ENCODE data around the gene IFI35. TPM values are rescaled to one million over a fixed set of nuclear protein-coding genes. Genes with fewer than 3 reads are reported as not detected.
A peak's percentile ranks its signal among the peaks of the same experiment; 100 is the strongest.
"Not testable (repeated sequence)": the region's sequence is repeated elsewhere in the genome, so short reads cannot be mapped to it uniquely, and the experiment has no call there.

Gene IFI35
- total RNA-seq (10 to 100 TPM; 23.1 to 23.8 TPM), total RNA-seq (14.8 to 19.5 reads per million in 2 donors)

- no peaks in the 10 kb centered on the region for H3K36me3 Mint-ChIP-seq (ENCODE audit: low read depth)
- peaks cover 17% of the 10 kb centered on the region for H3K4me1 Mint-ChIP-seq
- H3K9me3 ChIP-seq (ENCODE audit: control insufficient read depth, low read length, poor library complexity, severe bottlenecking) = no peaks in the 10 kb centered on the region
- peak within 1 kb of the TSS; percentile 96 for H3K27ac Mint-ChIP-seq
- peak; percentile 98 for ATAC-seq
- no peaks in the 10 kb centered on the region for H3K27me3 Mint-ChIP-seq
- DNase-seq = peak; percentile 63 to 73 (median 71)
- peak within 1 kb of the TSS; percentile 99 for H3K4me3 Mint-ChIP-seq
Observed at GRCh38 chr17:43006639-43007551, at the start of gene IFI35. IFI35 (plus strand) TSS chr17:43006784; CDS start chr17:43006948, 164 bp downstream.

GRCh38 chr17:42964161-42964932 is 42.2 kb upstream of the IFI35 start, which contains the start of gene AARSD1:
AARSD1 (minus strand) TSS chr17:42964454; CDS start chr17:42964440, 14 bp downstream.
- Mint-ChIP-seq H3K4me3 (peak within 1 kb of the TSS; percentile 90), H3K4me1 (peaks cover 14% of the 10 kb centered on the region), H3K27me3 (no peaks in the 10 kb centered on the region), H3K27ac (peak within 1 kb of the TSS; percentile 87), H3K36me3 (ENCODE audit: low read depth) (peaks cover 4% of the 10 kb centered on the region)
- ATAC-seq (peak; percentile 98), DNase-seq (peak; percentile 75 to 84 (median 82))
- H3K9me3 ChIP-seq (ENCODE audit: control insufficient read depth, low read length, poor library complexity, severe bottlenecking) = no peaks in the 10 kb centered on the region

- Mint-ChIP-seq H3K4me3 (no peak overlapping the region), H3K36me3 (ENCODE audit: low read depth) (peaks cover 2% of the 10 kb centered on the region), H3K27ac (no peak overlapping the region), H3K27me3 (no peaks in the 10 kb centered on the region), H3K4me1 (peaks cover 14% of the 10 kb centered on the region)
- ATAC-seq = no peak
- no peaks in the 10 kb centered on the region for H3K9me3 ChIP-seq (ENCODE audit: control insufficient read depth, low read length, poor library complexity, severe bottlenecking)
- DNase-seq = no peak
Observed at GRCh38 chr17:42967925-42968324, 38.7 kb upstream of the IFI35 start.

GRCh38 chr17:42969001-42969581 is 37.5 kb upstream of the IFI35 start:
- DNase-seq = no peak
- no peak for ATAC-seq
- Mint-ChIP-seq H3K27ac (no peak overlapping the region), H3K4me3 (no peak overlapping the region), H3K4me1 (peaks cover 9% of the 10 kb centered on the region), H3K36me3 (ENCODE audit: low read depth) (peaks cover 2% of the 10 kb centered on the region), H3K27me3 (no peaks in the 10 kb centered on the region)
- H3K9me3 ChIP-seq (ENCODE audit: control insufficient read depth, low read length, poor library complexity, severe bottlenecking) = no peaks in the 10 kb centered on the region

GRCh38 chr17:42971589-42971988 is 35.0 kb upstream of the IFI35 start:
- Mint-ChIP-seq H3K27me3 (no peaks in the 10 kb centered on the region), H3K36me3 (ENCODE audit: low read depth) (no peaks in the 10 kb centered on the region), H3K4me1 (peaks cover 3% of the 10 kb centered on the region), H3K27ac (no peak overlapping the region), H3K4me3 (no peak overlapping the region)
- no peaks in the 10 kb centered on the region for H3K9me3 ChIP-seq (ENCODE audit: control insufficient read depth, low read length, poor library complexity, severe bottlenecking)
- DNase-seq = no peak
- no peak for ATAC-seq

- H3K27me3 Mint-ChIP-seq; ATAC-seq; H3K27ac Mint-ChIP-seq; H3K4me3 Mint-ChIP-seq; H3K9me3 ChIP-seq (ENCODE audit: control insufficient read depth, low read length, poor library complexity, severe bottlenecking); H3K4me1 Mint-ChIP-seq; DNase-seq; H3K36me3 Mint-ChIP-seq (ENCODE audit: low read depth): not testable (repeated sequence)
Observed at GRCh38 chr17:42973323-42973722, 33.3 kb upstream of the IFI35 start.

- Mint-ChIP-seq H3K27ac (no peak overlapping the region), H3K36me3 (ENCODE audit: low read depth) (no peaks in the 10 kb centered on the region), H3K27me3 (no peaks in the 10 kb centered on the region), H3K4me3 (no peak overlapping the region), H3K4me1 (peaks cover 11% of the 10 kb centered on the region)
- DNase-seq = no peak
- H3K9me3 ChIP-seq (ENCODE audit: control insufficient read depth, low read length, poor library complexity, severe bottlenecking) = no peaks in the 10 kb centered on the region
- no peak for ATAC-seq
Observed at GRCh38 chr17:42975265-42975664, 31.3 kb upstream of the IFI35 start.

- Mint-ChIP-seq H3K27ac (peak overlapping the region; percentile 27), H3K4me1 (peaks cover 13% of the 10 kb centered on the region)
- DNase-seq; H3K9me3 ChIP-seq (ENCODE audit: control insufficient read depth, low read length, poor library complexity, severe bottlenecking); H3K36me3 Mint-ChIP-seq (ENCODE audit: low read depth); H3K4me3 Mint-ChIP-seq; H3K27me3 Mint-ChIP-seq; ATAC-seq: not testable (repeated sequence)
Observed at GRCh38 chr17:42975701-42976100, 30.9 kb upstream of the IFI35 start.

- peak in 1 of 3 donors; percentile 10 for DNase-seq
- Mint-ChIP-seq H3K4me1 (peaks cover 23% of the 10 kb centered on the region), H3K4me3 (peak within 1 kb of the TSS; percentile 99), H3K27me3 (no peaks in the 10 kb centered on the region), H3K36me3 (ENCODE audit: low read depth) (no peaks in the 10 kb centered on the region), H3K27ac (peak within 1 kb of the TSS; percentile 93)
- no peaks in the 10 kb centered on the region for H3K9me3 ChIP-seq (ENCODE audit: control insufficient read depth, low read length, poor library complexity, severe bottlenecking)
- ATAC-seq = peak; percentile 34
Observed at GRCh38 chr17:42979511-42980273, 26.9 kb upstream of the IFI35 start, which contains the start of gene PTGES3L. PTGES3L (minus strand) TSS chr17:42980080; CDS start chr17:42980053, 27 bp downstream.

GRCh38 chr17:42980274-42980765 is 26.3 kb upstream of the IFI35 start, which contains the start of gene RUNDC1:
RUNDC1 (plus strand) TSS chr17:42980565; CDS start chr17:42980577, 12 bp downstream.
- Mint-ChIP-seq H3K36me3 (ENCODE audit: low read depth) (no peaks in the 10 kb centered on the region), H3K27me3 (no peaks in the 10 kb centered on the region), H3K4me1 (peaks cover 25% of the 10 kb centered on the region), H3K27ac (peak within 1 kb of the TSS; percentile 93), H3K4me3 (peak within 1 kb of the TSS; percentile 99)
- ATAC-seq (peak; percentile 91), DNase-seq (peak; percentile 86 to 89 (median 87))
- no peaks in the 10 kb centered on the region for H3K9me3 ChIP-seq (ENCODE audit: control insufficient read depth, low read length, poor library complexity, severe bottlenecking)

- no peaks in the 10 kb centered on the region for H3K9me3 ChIP-seq (ENCODE audit: control insufficient read depth, low read length, poor library complexity, severe bottlenecking)
- Mint-ChIP-seq H3K27ac (peak overlapping the region; percentile 93), H3K27me3 (no peaks in the 10 kb centered on the region), H3K36me3 (ENCODE audit: low read depth) (no peaks in the 10 kb centered on the region), H3K4me1 (peaks cover 25% of the 10 kb centered on the region), H3K4me3 (peak overlapping the region; percentile 99)
- peak; percentile 77 for ATAC-seq
- peak; percentile 41 to 45 (median 45) for DNase-seq
Observed at GRCh38 chr17:42980766-42981397, 25.7 kb upstream of the IFI35 start.

- Mint-ChIP-seq H3K4me3 (peak overlapping the region; percentile 99), H3K27me3 (no peaks in the 10 kb centered on the region), H3K27ac (peak overlapping the region; percentile 93), H3K4me1 (peaks cover 25% of the 10 kb centered on the region), H3K36me3 (ENCODE audit: low read depth) (no peaks in the 10 kb centered on the region)
- ATAC-seq (no peak), DNase-seq (no peak)
- no peaks in the 10 kb centered on the region for H3K9me3 ChIP-seq (ENCODE audit: control insufficient read depth, low read length, poor library complexity, severe bottlenecking)
Observed at GRCh38 chr17:42982266-42982665, 24.3 kb upstream of the IFI35 start.

Data from T-helper 17 cell (primary cell).